GM10266 (cell line): Measurements from ENCODE around the gene POC1A.

ENCODE experiments used
- DNase-seq: peaks from one replicate; pipeline ENCODE4 v3.0.0; 2012; ENCODE audit errors: extremely low spot score
- TF ChIP-seq, protein P1 (sequence below): IDR thresholded peaks from 2 replicates; pipeline ENCODE4 v1.5.1; 2012; ENCODE audit warnings: mild to moderate bottlenecking, low read depth; ENCODE audit not compliant: control insufficient read depth, insufficient read depth; ENCODE audit errors: missing control alignments

The POC1A gene

DNA sequence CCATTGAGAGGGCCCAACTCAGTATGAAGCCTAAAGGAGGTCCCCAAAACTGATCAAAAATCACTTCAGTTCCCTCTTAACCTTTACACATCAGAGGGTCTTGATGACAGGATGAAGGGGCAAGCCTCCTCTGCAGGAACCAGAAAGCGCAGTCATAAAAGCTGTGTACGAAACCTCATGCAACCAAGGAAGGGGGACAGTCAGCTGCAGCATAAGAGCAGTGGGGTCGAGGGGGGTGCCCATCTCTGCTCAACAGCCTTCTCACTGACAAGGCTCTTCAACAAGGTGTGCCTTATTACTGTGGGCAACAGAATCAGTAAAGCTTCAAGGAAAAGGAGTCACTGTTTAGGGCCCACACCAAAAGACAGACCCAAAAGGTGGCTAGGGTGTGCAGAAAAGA, 3.9 kb downstream of the POC1A start:
- TF ChIP-seq, protein P1, sequence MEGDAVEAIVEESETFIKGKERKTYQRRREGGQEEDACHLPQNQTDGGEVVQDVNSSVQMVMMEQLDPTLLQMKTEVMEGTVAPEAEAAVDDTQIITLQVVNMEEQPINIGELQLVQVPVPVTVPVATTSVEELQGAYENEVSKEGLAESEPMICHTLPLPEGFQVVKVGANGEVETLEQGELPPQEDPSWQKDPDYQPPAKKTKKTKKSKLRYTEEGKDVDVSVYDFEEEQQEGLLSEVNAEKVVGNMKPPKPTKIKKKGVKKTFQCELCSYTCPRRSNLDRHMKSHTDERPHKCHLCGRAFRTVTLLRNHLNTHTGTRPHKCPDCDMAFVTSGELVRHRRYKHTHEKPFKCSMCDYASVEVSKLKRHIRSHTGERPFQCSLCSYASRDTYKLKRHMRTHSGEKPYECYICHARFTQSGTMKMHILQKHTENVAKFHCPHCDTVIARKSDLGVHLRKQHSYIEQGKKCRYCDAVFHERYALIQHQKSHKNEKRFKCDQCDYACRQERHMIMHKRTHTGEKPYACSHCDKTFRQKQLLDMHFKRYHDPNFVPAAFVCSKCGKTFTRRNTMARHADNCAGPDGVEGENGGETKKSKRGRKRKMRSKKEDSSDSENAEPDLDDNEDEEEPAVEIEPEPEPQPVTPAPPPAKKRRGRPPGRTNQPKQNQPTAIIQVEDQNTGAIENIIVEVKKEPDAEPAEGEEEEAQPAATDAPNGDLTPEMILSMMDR: no peak

DNA sequence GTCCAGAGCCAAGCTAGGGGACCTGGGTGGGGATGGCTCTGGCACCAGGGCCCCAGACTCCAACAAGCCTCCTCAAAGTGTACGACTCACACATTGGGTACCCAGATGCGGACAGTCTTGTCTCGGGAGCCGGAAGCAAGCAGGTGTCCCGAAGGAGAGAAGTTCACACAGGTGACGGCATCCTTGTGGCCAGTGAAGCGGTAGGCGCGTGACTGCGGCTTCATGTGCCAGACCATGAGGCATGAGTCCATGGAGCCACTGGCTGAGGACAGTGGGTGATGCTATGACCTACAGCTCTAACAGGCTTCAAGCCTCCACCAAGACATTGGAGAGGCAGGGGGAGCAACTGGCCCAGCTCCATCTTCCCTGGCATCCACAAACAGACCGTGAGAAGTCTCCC, 4.5 kb downstream of the POC1A start:
- TF ChIP-seq, protein P1: no peak
- no peak for DNase-seq

More for the DNA sequence above, 3.9 kb downstream of the POC1A start:
- DNase-seq: no peak

DNA sequence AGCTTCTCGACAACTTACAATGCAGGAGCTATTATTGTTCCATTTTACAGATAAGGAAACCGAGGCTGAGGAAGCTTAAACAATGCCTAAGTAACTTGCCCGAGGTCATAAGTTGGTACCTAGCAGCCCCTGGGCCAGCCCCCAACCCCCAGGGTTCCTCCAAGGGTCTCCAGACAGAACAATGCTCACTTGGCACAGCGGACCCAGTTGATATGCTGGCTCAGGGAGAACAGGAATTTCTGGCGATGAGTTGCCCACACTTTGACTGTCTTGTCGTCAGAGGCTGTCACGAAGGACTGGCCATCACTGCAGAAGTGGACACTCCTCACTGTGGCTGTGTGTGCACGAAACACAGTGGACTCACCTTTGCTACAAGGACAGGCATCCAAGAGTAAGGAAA, 5.2 kb downstream of the POC1A start:
- DNase-seq: no peak
- TF ChIP-seq, protein P1: no peak

DNA sequence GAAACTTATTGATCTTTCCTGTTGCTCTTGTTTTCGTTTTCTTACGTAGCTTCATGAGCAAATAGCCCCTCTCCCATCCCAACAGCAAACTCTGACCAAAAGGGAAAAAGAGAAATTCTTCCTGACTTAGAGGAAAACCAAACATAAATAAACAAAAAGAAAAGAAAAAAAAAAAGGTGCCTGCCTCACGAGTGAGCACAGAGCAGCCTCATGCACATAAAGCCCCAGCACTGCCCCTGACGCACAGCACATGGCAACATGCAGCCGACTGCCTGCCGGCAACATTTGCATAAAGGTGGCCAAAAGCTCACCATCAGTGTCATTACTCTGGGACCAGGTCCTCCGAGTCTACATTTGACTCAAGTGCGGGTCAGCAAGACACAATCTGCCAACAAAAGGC, 6.4 kb downstream of the POC1A start:
- TF ChIP-seq, protein P1: no peak
- DNase-seq: no peak

DNA sequence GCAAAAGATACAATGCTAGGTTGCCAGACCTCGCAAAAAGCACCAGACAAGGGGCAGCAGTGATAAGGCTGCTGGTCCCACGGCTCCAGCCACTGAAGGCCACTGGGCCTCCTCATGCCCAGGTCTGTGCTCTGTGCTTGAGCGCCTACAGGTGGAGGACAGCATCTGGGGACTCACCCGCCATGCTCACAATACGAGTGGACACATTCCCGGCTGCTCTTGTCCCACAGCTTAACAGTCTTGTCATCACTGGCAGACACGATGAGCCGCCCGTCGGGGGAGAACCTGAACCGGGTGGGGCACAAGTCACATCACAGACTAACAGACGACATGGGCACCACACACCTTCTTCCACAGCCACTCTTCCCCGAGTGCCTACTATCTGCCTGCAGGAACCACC, 7.4 kb downstream of the POC1A start:
- TF ChIP-seq, protein P1: no peak
- no peak for DNase-seq

DNA sequence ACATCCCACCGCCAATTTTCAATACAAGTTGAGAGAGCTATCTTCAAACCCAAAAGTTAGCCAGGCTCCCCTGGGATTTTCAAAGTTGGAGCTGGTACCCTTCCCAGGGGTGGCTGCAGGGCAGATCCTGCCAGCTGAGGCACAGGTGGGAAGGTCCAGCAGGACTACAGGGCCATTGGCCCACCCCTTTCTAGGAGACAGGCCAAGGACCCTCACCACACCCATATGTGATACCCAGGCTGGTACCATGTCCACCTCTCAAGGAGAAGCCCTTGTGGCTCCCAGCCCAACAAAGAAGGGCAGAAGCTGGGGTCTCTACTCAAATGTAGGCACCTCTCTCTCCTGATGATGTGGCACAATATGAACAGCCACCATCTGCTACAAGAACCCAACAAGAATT, 8.0 kb downstream of the POC1A start:
- TF ChIP-seq, protein P1: no peak
- no peak for DNase-seq

DNA sequence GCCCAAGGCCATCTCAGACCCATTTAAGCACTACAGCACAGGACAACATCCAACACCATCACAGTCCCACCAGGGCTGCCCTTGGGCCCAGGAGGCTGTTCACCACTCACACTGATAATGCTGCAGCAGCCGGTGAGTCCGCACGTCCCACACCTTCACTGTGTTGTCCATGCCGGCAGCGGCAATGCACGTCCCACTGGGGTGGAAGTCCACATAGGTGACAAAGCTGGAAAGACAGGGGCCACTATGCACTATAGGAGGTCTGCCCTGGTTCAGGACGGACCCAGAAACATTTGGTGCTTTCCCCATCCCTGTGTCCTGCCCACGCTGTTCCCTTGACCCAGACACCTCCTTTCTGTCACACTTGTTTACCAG, 8.5 kb downstream of the POC1A start:
- no peak for DNase-seq
- TF ChIP-seq, protein P1: no peak
